HL-60 (cell line): ENCODE data around the gene KLHL3.

ENCODE experiments used
- CTCF ChIP-seq: IDR thresholded peaks from one replicate; pipeline ENCODE4 v1.5.1; 2011; ENCODE audit warnings: low read length, control low read depth, inconsistent platforms; ENCODE audit not compliant: insufficient read depth
- GABPA ChIP-seq: IDR thresholded peaks from 2 replicates; pipeline ENCODE4 v1.6.1; 2012; ENCODE audit warnings: low read depth
- POLR2AphosphoS5 ChIP-seq: IDR thresholded peaks from 2 replicates; pipeline ENCODE4 v1.6.1; 2012; ENCODE audit warnings: low read depth
- SPI1 ChIP-seq: IDR thresholded peaks from 2 replicates; pipeline ENCODE4 v1.6.1; 2012; ENCODE audit warnings: low read depth, mild to moderate bottlenecking, borderline replicate concordance
- TF ChIP-seq, protein P1 (sequence below): IDR thresholded peaks from 2 replicates; pipeline ENCODE4 v1.6.1; 2012; ENCODE audit warnings: low read depth; ENCODE audit not compliant: insufficient replicate concordance

DNA sequence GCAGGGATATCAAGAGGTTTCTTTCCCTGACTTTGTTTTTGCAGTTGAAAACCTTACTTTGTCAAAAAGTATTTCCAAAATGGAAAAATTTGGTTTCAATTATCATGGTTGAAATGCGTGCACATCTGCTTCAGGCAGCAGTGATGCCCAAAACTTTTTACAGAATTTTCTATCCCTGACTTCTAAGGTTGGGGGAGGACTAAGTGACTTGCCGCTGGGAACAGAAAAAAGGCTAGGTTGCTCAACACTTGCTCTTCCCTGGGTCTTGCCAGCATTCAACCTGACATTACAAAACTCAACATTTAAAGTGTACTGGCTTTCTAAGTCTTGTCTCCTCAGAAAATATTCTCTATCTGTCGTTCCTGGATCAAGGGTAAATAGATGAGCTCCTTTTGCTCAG lies 4.7 kb downstream of the KLHL3 start:
- no peak for TF ChIP-seq POLR2AphosphoS5
- TF ChIP-seq CTCF: no peak
- no peak for TF ChIP-seq SPI1
- TF ChIP-seq, protein P1, sequence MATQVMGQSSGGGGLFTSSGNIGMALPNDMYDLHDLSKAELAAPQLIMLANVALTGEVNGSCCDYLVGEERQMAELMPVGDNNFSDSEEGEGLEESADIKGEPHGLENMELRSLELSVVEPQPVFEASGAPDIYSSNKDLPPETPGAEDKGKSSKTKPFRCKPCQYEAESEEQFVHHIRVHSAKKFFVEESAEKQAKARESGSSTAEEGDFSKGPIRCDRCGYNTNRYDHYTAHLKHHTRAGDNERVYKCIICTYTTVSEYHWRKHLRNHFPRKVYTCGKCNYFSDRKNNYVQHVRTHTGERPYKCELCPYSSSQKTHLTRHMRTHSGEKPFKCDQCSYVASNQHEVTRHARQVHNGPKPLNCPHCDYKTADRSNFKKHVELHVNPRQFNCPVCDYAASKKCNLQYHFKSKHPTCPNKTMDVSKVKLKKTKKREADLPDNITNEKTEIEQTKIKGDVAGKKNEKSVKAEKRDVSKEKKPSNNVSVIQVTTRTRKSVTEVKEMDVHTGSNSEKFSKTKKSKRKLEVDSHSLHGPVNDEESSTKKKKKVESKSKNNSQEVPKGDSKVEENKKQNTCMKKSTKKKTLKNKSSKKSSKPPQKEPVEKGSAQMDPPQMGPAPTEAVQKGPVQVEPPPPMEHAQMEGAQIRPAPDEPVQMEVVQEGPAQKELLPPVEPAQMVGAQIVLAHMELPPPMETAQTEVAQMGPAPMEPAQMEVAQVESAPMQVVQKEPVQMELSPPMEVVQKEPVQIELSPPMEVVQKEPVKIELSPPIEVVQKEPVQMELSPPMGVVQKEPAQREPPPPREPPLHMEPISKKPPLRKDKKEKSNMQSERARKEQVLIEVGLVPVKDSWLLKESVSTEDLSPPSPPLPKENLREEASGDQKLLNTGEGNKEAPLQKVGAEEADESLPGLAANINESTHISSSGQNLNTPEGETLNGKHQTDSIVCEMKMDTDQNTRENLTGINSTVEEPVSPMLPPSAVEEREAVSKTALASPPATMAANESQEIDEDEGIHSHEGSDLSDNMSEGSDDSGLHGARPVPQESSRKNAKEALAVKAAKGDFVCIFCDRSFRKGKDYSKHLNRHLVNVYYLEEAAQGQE: no peak
- no peak for TF ChIP-seq GABPA
